MCF 10A (cell line): Measurements from ENCODE around the gene ALG8. TPM values are rescaled to one million over a fixed set of nuclear protein-coding genes. Genes with fewer than 3 reads are reported as not detected.
A peak's percentile ranks its signal among the peaks of the same experiment; 100 is the strongest.

Source experiments
- BruUV-seq: library from RNA; stranded (reverse); fragments of 400-500 nt; replicated peaks from 2 replicates; lab custom pipeline; 2021; lab: Mats Ljungman, UMichigan
- CTCF ChIA-PET: fragments of 300-600 bp; sonication (Branson Sonifier 250); formaldehyde crosslinking; extraction: SDS; loops from one replicate; lab custom pipeline; 2021; ENCODE audit warnings: antibody characterized with exemption, inconsistent platforms; lab: Yijun Ruan, JAX
- POLR2A ChIA-PET: fragments of 300-600, 350-650 bp; sonication (Branson Sonifier 250); formaldehyde crosslinking; extraction: SDS; loops from one replicate; lab custom pipeline; 2020; ENCODE audit warnings: antibody characterized with exemption, inconsistent platforms; lab: Yijun Ruan, JAX
- DNase-seq: peaks from one replicate; pipeline ENCODE4 v3.0.0-alpha.2; 2018; ENCODE audit not compliant: unreplicated experiment
- H3K27ac Mint-ChIP-seq: one replicate; pipeline ENCODE4 v1.8.0; 2022; ENCODE audit warnings: mild to moderate bottlenecking, low read depth, mixed read lengths; ENCODE audit not compliant: unreplicated experiment
- H3K27me3 Mint-ChIP-seq: one replicate; pipeline ENCODE4 v1.8.0; 2022; ENCODE audit warnings: mixed read lengths; ENCODE audit not compliant: insufficient read depth, unreplicated experiment
- H3K36me3 Mint-ChIP-seq: one replicate; pipeline ENCODE4 v1.8.0; 2022; ENCODE audit warnings: mild to moderate bottlenecking, moderate library complexity, mixed read lengths; ENCODE audit not compliant: insufficient read depth, unreplicated experiment
- H3K4me1 Mint-ChIP-seq: one replicate; pipeline ENCODE4 v1.8.0; 2022; ENCODE audit warnings: mixed read lengths; ENCODE audit not compliant: insufficient read depth, unreplicated experiment
- H3K4me3 Mint-ChIP-seq: one replicate; pipeline ENCODE4 v1.8.0; 2022; ENCODE audit warnings: mild to moderate bottlenecking, moderate library complexity, mixed read lengths; ENCODE audit not compliant: unreplicated experiment
- H3K9me3 Mint-ChIP-seq: one replicate; pipeline ENCODE4 v1.8.0; 2022; ENCODE audit warnings: mixed read lengths; ENCODE audit not compliant: unreplicated experiment
- CTCF ChIP-seq: fragments of 200-600 bp; IDR thresholded peaks from one replicate; pipeline ENCODE4 v1.8.0; 2022; ENCODE audit warnings: antibody characterized with exemption, mild to moderate bottlenecking; ENCODE audit not compliant: unreplicated experiment
- intact Hi-C: fragments of 100-400 bp; cut with micrococcal nuclease; formaldehyde crosslinking; loops from 2 replicates; pipeline ENCODE4 v1.14.1; 2022
- total RNA-seq: library from RNA; stranded (reverse); gene quantifications from 2 replicates; pipeline ENCODE4 v1.2.3, GENCODE V29; 2022

The ALG8 gene
- total RNA-seq, 1 experiment from 2014 or later: 37.2 TPM

GRCh38 chr11:78138694-78139421 lies 568 bp downstream of the ALG8 start:
- CTCF ChIA-PET: interaction anchor here (0.6 to 3.8 kb wide), 7 partner anchors 10 to 425 kb away, joined by 3 to 17 read pairs (median 4); no protein-coding TSS in a partner anchor
- Mint-ChIP-seq H3K9me3 (no peaks in the 10 kb centered on the region), H3K4me1 (peaks cover 17% of the 10 kb centered on the region), H3K4me3 (peak overlapping the region; percentile 93), H3K27me3 (no peaks in the 10 kb centered on the region), H3K27ac (peak overlapping the region; percentile 89), H3K36me3 (peaks cover 34% of the 10 kb centered on the region)
- intact Hi-C loops: loop anchor here (1.0 kb wide), 1 partner anchor 47 kb away; no protein-coding TSS in a partner anchor
- BruUV-seq: TSS peak; percentile 70
- POLR2A ChIA-PET: interaction anchor here (0.5 to 2.9 kb wide), 14 partner anchors 8 to 436 kb away, joined by 3 to 50 read pairs (median 4); partner anchors contain the start of genes INTS4, KCTD21, NARS2 and NDUFC2
- DNase-seq: peak; percentile 22
- TF ChIP-seq CTCF: no peak

GRCh38 chr11:78138291-78138690 lies 1.1 kb downstream of the ALG8 start:
- peaks cover 34% of the 10 kb centered on the region for H3K36me3 Mint-ChIP-seq
- H3K27me3 Mint-ChIP-seq: no peaks in the 10 kb centered on the region
- no peaks in the 10 kb centered on the region for H3K9me3 Mint-ChIP-seq

GRCh38 chr11:78132475-78132874 lies 7.0 kb downstream of the ALG8 start:
- intact Hi-C loops: no loop called here
- Mint-ChIP-seq H3K27me3 (no peaks in the 10 kb centered on the region), H3K4me1 (no peaks in the 10 kb centered on the region), H3K4me3 (no peak overlapping the region), H3K36me3 (peaks cover 16% of the 10 kb centered on the region), H3K27ac (peak overlapping the region; percentile 32), H3K9me3 (no peaks in the 10 kb centered on the region)
- CTCF ChIA-PET: no interaction called here
- DNase-seq: no peak
- POLR2A ChIA-PET: no interaction called here
- BruUV-seq: no TSS peak
- TF ChIP-seq CTCF: no peak

More at GRCh38 chr11:78138291-78138690, 1.1 kb downstream of the ALG8 start:
- H3K4me3 Mint-ChIP-seq: peak overlapping the region; percentile 93
- no peak for TF ChIP-seq CTCF
- peaks cover 17% of the 10 kb centered on the region for H3K4me1 Mint-ChIP-seq
- H3K27ac Mint-ChIP-seq: peak overlapping the region; percentile 89
- ChIA-PET POLR2A (interaction anchor here (0.6 to 2.9 kb wide), 6 partner anchors 11 to 435 kb away, joined by 3 to 50 read pairs (median 5); partner anchors contain the start of genes KCTD21, NDUFC2 and USP35), CTCF (interaction anchor here (0.6 to 3.8 kb wide), 3 partner anchors 9 to 426 kb away, joined by 4 to 17 read pairs (median 5); no protein-coding TSS in a partner anchor)
- intact Hi-C loops: no loop called here
- DNase-seq: no peak
- no TSS peak for BruUV-seq

- H3K4me3 Mint-ChIP-seq: no peak overlapping the region
- no peak for TF ChIP-seq CTCF
- H3K27ac Mint-ChIP-seq: peak overlapping the region; percentile 32
- POLR2A ChIA-PET: no interaction called here
- no TSS peak for BruUV-seq
- H3K27me3 Mint-ChIP-seq: no peaks in the 10 kb centered on the region
- no peaks in the 10 kb centered on the region for H3K9me3 Mint-ChIP-seq
- intact Hi-C loops: no loop called here
- DNase-seq: no peak
- H3K4me1 Mint-ChIP-seq: no peaks in the 10 kb centered on the region
- H3K36me3 Mint-ChIP-seq: peaks cover 11% of the 10 kb centered on the region
- CTCF ChIA-PET: interaction anchor here (2.0 kb wide), 1 partner anchor 432 kb away, joined by 6 read pairs; no protein-coding TSS in a partner anchor
These were observed 7.5 kb downstream of the ALG8 start for GRCh38 chr11:78131956-78132355.
